ENCODE results near the gene EPN1. TPM values are rescaled to one million over a fixed set of nuclear protein-coding genes. Genes with fewer than 3 reads are reported as not detected.

The EPN1 gene
- total and polyA plus RNA-seq, 9 of the 15 experiments (the other 6 are each of a cell fraction or from before 2014, with no cell fraction given) = 0.08 to 138 (median 12.7) TPM

DNA sequence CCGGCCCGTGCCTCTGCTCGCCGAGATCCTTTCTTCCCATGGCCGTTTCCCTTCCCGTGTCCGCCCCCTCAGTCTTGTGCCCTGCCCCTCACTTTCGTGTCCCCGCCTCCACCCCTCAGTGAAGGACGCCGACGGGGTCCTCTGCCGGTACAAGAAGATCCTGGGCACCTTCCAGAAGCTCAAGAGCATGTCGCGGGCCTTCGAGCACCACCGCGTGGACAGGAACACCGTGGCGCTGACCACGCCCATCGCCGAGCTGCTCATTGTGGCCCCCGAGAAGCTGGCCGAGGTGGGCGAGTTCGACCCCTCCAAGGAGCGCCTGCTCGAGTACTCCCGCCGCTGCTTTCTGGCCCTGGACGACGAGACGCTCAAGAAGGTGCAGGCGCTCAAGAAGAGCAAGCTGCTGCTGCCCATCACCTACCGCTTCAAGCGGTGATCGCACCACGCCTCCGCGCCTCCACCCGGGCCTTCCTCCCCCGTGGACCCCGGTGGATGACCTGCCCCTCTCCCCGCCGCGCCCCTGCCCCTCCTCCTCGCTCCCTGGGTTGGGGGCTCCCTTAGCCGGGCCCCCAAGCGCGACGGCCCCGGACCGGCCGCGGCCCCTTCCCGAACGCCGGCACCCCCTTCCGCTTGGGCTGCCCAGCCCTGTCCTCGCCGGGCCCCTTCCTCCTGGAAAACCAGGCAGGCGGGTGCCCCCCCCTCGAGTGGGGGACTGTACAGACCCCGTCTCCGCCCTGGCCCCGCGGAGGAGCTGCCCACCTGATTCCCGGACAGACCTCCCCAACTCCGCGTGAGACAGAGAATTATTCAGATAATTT lies 22.5 kb upstream of the EPN1 start:
- Histone ChIP-seq H3K4me1 (replicated peaks in 1 of 2; ENCODE audit: control insufficient read depth in 2 of 2, insufficient read depth in 2 of 2, low read length in 2 of 2) (peaks cover 18 to 70% of the 10 kb centered on the region in 2 experiments; a peak in 4 of 5 replicates), H3K27ac (ENCODE audit: extremely low read depth, low read depth, low read length) (peak overlapping the region; percentile 100; the same call in 1 of the 3 replicates), H2AFZ (ENCODE audit: low read depth, low read length) (no peak overlapping the region), H4K20me1 (replicated peaks; ENCODE audit: control insufficient read depth, insufficient read depth, low read length) (peaks cover 17% of the 10 kb centered on the region), H3K27me3 (ENCODE audit: control insufficient read depth in 2 of 2, insufficient read depth in 2 of 2, low read length in 2 of 2) (no peaks in the 10 kb centered on the region), H3K4me3 (no peak overlapping the region), H3K4me2 (ENCODE audit: insufficient read depth, low read length) (no peak overlapping the region), H3K9me1 (ENCODE audit: control insufficient read depth, insufficient read depth, low read length) (no peaks in the 10 kb centered on the region), H3K9ac (ENCODE audit: insufficient read depth in 1 of 2, low read depth in 2 of 2, low read length in 2 of 2) (peak overlapping the region in 1 of 2 experiments; percentile 99; a peak in 2 of 4 replicates), H3K9me3 (replicated peaks; ENCODE audit: control insufficient read depth, insufficient read depth, low read depth, low read length) (no peaks in the 10 kb centered on the region), H3K36me3 (ENCODE audit: control insufficient read depth, insufficient read depth, low read length) (peaks cover 47% of the 10 kb centered on the region), H3K79me2 (ENCODE audit: control insufficient read depth, insufficient read depth, low read length) (peaks cover 49% of the 10 kb centered on the region)
- intact Hi-C loops (cut with micrococcal nuclease) (no loop called here), in situ Hi-C loops (cut with MboI) (no loop called here)
- FAIRE-seq (no peak), ATAC-seq (no peak), DNase-seq (ENCODE audit: extremely low read depth in 1 of 4, low spot score in 3 of 4) (no peak)
- ChIA-PET CTCF (ENCODE audit: low intra/inter-chr PET ratio) (interaction anchor here (0.6 to 2.8 kb wide), 3 partner anchors 20 to 445 kb away, joined by 3 to 27 read pairs (median 12); no protein-coding TSS in a partner anchor), POLR2A (interaction anchor here (0.7 kb wide), 1 partner anchor 20 kb away, joined by 3 read pairs; no protein-coding TSS in a partner anchor)
- TF ChIP-seq, protein P1, sequence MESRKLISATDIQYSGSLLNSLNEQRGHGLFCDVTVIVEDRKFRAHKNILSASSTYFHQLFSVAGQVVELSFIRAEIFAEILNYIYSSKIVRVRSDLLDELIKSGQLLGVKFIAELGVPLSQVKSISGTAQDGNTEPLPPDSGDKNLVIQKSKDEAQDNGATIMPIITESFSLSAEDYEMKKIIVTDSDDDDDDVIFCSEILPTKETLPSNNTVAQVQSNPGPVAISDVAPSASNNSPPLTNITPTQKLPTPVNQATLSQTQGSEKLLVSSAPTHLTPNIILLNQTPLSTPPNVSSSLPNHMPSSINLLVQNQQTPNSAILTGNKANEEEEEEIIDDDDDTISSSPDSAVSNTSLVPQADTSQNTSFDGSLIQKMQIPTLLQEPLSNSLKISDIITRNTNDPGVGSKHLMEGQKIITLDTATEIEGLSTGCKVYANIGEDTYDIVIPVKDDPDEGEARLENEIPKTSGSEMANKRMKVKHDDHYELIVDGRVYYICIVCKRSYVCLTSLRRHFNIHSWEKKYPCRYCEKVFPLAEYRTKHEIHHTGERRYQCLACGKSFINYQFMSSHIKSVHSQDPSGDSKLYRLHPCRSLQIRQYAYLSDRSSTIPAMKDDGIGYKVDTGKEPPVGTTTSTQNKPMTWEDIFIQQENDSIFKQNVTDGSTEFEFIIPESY (CRISPR knock-in tag; IDR thresholded peaks at IDR 0.05) = 0 out of 2 replicates have a peak, but pooled peaks have one; percentile 36
- TF ChIP-seq, protein P2, sequence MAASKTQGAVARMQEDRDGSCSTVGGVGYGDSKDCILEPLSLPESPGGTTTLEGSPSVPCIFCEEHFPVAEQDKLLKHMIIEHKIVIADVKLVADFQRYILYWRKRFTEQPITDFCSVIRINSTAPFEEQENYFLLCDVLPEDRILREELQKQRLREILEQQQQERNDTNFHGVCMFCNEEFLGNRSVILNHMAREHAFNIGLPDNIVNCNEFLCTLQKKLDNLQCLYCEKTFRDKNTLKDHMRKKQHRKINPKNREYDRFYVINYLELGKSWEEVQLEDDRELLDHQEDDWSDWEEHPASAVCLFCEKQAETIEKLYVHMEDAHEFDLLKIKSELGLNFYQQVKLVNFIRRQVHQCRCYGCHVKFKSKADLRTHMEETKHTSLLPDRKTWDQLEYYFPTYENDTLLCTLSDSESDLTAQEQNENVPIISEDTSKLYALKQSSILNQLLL (CRISPR knock-in tag; IDR thresholded peaks at IDR 0.05; ENCODE audit: borderline replicate concordance) = 0 out of 2 replicates have a peak, but pooled peaks have one; percentile 48
- TF ChIP-seq, protein P3, sequence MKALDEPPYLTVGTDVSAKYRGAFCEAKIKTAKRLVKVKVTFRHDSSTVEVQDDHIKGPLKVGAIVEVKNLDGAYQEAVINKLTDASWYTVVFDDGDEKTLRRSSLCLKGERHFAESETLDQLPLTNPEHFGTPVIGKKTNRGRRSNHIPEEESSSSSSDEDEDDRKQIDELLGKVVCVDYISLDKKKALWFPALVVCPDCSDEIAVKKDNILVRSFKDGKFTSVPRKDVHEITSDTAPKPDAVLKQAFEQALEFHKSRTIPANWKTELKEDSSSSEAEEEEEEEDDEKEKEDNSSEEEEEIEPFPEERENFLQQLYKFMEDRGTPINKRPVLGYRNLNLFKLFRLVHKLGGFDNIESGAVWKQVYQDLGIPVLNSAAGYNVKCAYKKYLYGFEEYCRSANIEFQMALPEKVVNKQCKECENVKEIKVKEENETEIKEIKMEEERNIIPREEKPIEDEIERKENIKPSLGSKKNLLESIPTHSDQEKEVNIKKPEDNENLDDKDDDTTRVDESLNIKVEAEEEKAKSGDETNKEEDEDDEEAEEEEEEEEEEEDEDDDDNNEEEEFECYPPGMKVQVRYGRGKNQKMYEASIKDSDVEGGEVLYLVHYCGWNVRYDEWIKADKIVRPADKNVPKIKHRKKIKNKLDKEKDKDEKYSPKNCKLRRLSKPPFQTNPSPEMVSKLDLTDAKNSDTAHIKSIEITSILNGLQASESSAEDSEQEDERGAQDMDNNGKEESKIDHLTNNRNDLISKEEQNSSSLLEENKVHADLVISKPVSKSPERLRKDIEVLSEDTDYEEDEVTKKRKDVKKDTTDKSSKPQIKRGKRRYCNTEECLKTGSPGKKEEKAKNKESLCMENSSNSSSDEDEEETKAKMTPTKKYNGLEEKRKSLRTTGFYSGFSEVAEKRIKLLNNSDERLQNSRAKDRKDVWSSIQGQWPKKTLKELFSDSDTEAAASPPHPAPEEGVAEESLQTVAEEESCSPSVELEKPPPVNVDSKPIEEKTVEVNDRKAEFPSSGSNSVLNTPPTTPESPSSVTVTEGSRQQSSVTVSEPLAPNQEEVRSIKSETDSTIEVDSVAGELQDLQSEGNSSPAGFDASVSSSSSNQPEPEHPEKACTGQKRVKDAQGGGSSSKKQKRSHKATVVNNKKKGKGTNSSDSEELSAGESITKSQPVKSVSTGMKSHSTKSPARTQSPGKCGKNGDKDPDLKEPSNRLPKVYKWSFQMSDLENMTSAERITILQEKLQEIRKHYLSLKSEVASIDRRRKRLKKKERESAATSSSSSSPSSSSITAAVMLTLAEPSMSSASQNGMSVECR (CRISPR knock-in tag; IDR thresholded peaks at IDR 0.05) = 0 out of 2 replicates have a peak, but pooled peaks have one; percentile 20
- TF ChIP-seq POLR2G (IDR thresholded peaks at IDR 0.05; ENCODE audit: low read depth, low read length) (peak; percentile 45; the same call in 1 of the 2 replicates), DPF2 (IDR thresholded peaks at IDR 0.05) (no peak), ZNF41 (CRISPR knock-in tag; conservative IDR thresholded peaks at IDR 0.05) (no peak), RBM14 (IDR thresholded peaks at IDR 0.05; ENCODE audit: borderline replicate concordance, insufficient read depth, low read depth, low read length) (0 out of 2 replicates have a peak, but pooled peaks have one; percentile 26)
- TF ChIP-seq, protein P4, sequence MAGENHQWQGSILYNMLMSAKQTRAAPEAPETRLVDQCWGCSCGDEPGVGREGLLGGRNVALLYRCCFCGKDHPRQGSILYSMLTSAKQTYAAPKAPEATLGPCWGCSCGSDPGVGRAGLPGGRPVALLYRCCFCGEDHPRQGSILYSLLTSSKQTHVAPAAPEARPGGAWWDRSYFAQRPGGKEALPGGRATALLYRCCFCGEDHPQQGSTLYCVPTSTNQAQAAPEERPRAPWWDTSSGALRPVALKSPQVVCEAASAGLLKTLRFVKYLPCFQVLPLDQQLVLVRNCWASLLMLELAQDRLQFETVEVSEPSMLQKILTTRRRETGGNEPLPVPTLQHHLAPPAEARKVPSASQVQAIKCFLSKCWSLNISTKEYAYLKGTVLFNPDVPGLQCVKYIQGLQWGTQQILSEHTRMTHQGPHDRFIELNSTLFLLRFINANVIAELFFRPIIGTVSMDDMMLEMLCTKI (IDR thresholded peaks at IDR 0.05; ENCODE audit: partially characterized antibody) = no peak
- WGBS (ENCODE audit: insufficient coverage, low coverage, missing lambda C conversion rate) = 96% methylated on average over 9 of the region's 71 CpGs
- no TSS peak for BruUV-seq (replicated peaks)
